Measurements from ENCODE around the gene PPIL4.
"Not testable (repeated sequence)": the region's sequence is repeated elsewhere in the genome, so short reads cannot be mapped to it uniquely, and the experiment has no call there.

PPIL4 gene

GRCh38 chr6:149501201-149501600 lies 44.6 kb downstream of the PPIL4 start:
- H3K9me3 ChIP-seq = no peaks in the 10 kb centered on the region
- no peaks in the 10 kb centered on the region for H3K4me1 ChIP-seq
- H3K27me3 ChIP-seq = no peaks in the 10 kb centered on the region
- TF ChIP-seq, protein P1, sequence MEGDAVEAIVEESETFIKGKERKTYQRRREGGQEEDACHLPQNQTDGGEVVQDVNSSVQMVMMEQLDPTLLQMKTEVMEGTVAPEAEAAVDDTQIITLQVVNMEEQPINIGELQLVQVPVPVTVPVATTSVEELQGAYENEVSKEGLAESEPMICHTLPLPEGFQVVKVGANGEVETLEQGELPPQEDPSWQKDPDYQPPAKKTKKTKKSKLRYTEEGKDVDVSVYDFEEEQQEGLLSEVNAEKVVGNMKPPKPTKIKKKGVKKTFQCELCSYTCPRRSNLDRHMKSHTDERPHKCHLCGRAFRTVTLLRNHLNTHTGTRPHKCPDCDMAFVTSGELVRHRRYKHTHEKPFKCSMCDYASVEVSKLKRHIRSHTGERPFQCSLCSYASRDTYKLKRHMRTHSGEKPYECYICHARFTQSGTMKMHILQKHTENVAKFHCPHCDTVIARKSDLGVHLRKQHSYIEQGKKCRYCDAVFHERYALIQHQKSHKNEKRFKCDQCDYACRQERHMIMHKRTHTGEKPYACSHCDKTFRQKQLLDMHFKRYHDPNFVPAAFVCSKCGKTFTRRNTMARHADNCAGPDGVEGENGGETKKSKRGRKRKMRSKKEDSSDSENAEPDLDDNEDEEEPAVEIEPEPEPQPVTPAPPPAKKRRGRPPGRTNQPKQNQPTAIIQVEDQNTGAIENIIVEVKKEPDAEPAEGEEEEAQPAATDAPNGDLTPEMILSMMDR (IDR thresholded peaks at IDR 0.05; ENCODE audit: low read depth, low read length) = no peak
- no peaks in the 10 kb centered on the region for H3K36me3 ChIP-seq
- DNase-seq = no peak
- H3K4me3 ChIP-seq (ENCODE audit: low read depth, low read length) = no peak overlapping the region

DNA sequence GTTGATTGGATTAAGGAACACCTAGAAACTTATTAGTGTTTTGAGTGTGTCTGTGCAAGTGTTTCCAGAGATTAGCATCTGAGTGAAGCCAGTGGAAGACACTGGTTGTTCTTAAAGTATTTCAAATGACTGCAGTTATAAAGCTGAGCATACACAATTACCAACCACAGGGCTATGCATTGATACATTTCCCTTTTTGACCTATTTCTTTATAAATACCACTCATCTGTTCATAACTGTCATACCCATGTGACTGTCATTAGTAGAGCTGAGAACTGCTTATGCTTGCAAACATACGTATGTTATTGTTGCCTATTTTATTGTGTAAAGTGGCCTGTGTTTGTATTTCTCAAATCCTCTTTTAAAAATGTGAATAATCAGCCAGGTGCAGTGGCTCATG lies 45.7 kb downstream of the PPIL4 start:
- Histone ChIP-seq H3K4me1 (no peaks in the 10 kb centered on the region), H3K36me3 (no peaks in the 10 kb centered on the region), H3K9me3 (no peaks in the 10 kb centered on the region), H3K4me3 (ENCODE audit: low read depth, low read length) (no peak overlapping the region), H3K27me3 (no peaks in the 10 kb centered on the region)
- TF ChIP-seq, protein P1 (IDR thresholded peaks at IDR 0.05; ENCODE audit: low read depth, low read length) = no peak
- no peak for DNase-seq

GRCh38 chr6:149499066-149499465 lies 46.8 kb downstream of the PPIL4 start:
- Histone ChIP-seq H3K4me3 (ENCODE audit: low read depth, low read length) (no peak overlapping the region), H3K4me1 (no peaks in the 10 kb centered on the region), H3K27me3 (no peaks in the 10 kb centered on the region), H3K9me3 (no peaks in the 10 kb centered on the region), H3K36me3 (no peaks in the 10 kb centered on the region)
- TF ChIP-seq, protein P1 (IDR thresholded peaks at IDR 0.05; ENCODE audit: low read depth, low read length) = no peak
- DNase-seq = no peak

- TF ChIP-seq, protein P1 (IDR thresholded peaks at IDR 0.05; ENCODE audit: low read depth, low read length) = no peak
- no peak for DNase-seq
- H3K4me3 ChIP-seq (ENCODE audit: low read depth, low read length) = no peak overlapping the region
- H3K4me1 ChIP-seq = no peaks in the 10 kb centered on the region
- no peaks in the 10 kb centered on the region for H3K27me3 ChIP-seq
- H3K36me3 ChIP-seq = no peaks in the 10 kb centered on the region
- H3K9me3 ChIP-seq = no peaks in the 10 kb centered on the region
Measured at GRCh38 chr6:149497365-149497764, 48.5 kb downstream of the PPIL4 start.

DNA sequence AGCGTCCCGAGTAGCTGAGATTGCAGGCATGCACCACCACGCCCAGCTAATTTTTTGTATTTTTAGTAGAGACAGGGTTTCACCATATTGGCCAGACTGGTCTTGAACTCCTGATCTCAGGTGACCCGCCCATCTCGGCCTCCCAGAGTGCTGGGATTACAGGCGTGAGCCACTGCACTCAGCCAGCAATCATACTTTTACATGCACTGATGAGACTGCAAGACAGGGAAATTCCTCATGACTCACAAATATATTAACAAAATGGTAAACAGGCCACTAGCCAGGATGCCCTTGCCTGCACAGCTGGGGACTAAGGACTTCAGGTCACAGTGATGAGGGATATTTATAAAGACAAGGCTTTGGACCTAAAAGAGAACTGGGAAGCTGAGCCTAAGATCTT lies 49.2 kb downstream of the PPIL4 start:
- not testable (repeated sequence) for H3K4me1 ChIP-seq; H3K27me3 ChIP-seq; H3K4me3 ChIP-seq (ENCODE audit: low read depth, low read length); DNase-seq; H3K9me3 ChIP-seq; H3K36me3 ChIP-seq

GRCh38 chr6:149495349-149496016 lies 50.4 kb downstream of the PPIL4 start:
- H3K27me3 ChIP-seq; H3K4me1 ChIP-seq; DNase-seq; H3K9me3 ChIP-seq; H3K4me3 ChIP-seq (ENCODE audit: low read depth, low read length); H3K36me3 ChIP-seq: not testable (repeated sequence)

DNA sequence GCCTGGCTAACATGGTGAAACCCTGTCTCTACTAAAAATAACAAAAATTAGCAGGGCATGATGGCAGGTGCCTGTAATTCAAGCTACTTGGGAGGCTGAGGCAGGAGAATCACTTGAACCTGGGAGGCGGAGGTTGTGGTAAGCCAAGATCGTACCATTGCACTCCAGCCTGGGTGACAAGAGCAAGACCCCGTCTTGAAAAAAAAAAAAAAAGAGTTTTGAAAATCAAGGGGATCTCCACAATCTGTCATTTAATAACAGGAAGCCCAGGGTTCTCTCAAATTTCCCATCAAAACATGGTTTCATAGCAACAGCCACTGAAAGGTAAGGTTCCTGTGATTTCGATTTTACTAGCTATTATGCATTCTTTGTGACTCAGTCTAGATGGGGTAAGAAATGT lies 51.0 kb downstream of the PPIL4 start:
- not testable (repeated sequence) for DNase-seq; H3K4me1 ChIP-seq; H3K9me3 ChIP-seq; H3K27me3 ChIP-seq; H3K4me3 ChIP-seq (ENCODE audit: low read depth, low read length); H3K36me3 ChIP-seq
